Lower lobe of right lung (tissue), 2 donors: Measurements from ENCODE around the gene ZFP91. TPM values are rescaled to one million over a fixed set of nuclear protein-coding genes. Genes with fewer than 3 reads are reported as not detected.

ENCODE experiments used
- ATAC-seq, 2 donors: fragments of 200-7000 bp; cut with Tn5 transposase; one replicate each; pipeline ENCODE4 v1.9.1; 2020 to 2022; ENCODE audit warnings: mild to moderate bottlenecking in 2 of 2, moderate library complexity in 2 of 2
- DNase-seq: peaks from one replicate; pipeline ENCODE4 v3.0.0-alpha.2; 2020
- H3K27ac ChIP-seq: fragments of 200-600 bp; one replicate; pipeline ENCODE4 v1.8.0; 2022
- H3K27me3 ChIP-seq: fragments of 200-600 bp; one replicate; pipeline ENCODE4 v1.8.0; 2022; ENCODE audit warnings: low read depth
- H3K36me3 ChIP-seq: fragments of 200-600 bp; one replicate; pipeline ENCODE4 v1.8.0; 2022; ENCODE audit warnings: mild to moderate bottlenecking
- H3K4me1 ChIP-seq: fragments of 200-600 bp; one replicate; pipeline ENCODE4 v1.8.0; 2022
- H3K4me3 ChIP-seq: fragments of 200-600 bp; one replicate; pipeline ENCODE4 v1.8.0; 2022; ENCODE audit warnings: mild to moderate bottlenecking
- H3K9me3 ChIP-seq: fragments of 200-600 bp; one replicate; pipeline ENCODE4 v1.8.0; 2022
- CTCF ChIP-seq: fragments of 200-600 bp; IDR thresholded peaks from one replicate; pipeline ENCODE4 v1.8.0; 2022; ENCODE audit warnings: antibody characterized with exemption, mild to moderate bottlenecking
- intact Hi-C: fragments of 100-400 bp; cut with DNase I; formaldehyde crosslinking; loops from one replicate; pipeline ENCODE4 v1.11.0; 2022
- total RNA-seq: library from RNA; stranded (reverse); fragmentation: NEBNext Ultra II Directional; extraction: Animal tissue kit (Norgen Biotek cat#: 25700); gene quantifications from one replicate; pipeline ENCODE4 v1.2.1, GENCODE V29; 2021
- donor health status: DM: no; HTN: yes; CAD: no; lungs with severe emphysema.

The ZFP91 gene
- total RNA-seq, 1 donor from 2014 or later: 44.5 TPM

DNA sequence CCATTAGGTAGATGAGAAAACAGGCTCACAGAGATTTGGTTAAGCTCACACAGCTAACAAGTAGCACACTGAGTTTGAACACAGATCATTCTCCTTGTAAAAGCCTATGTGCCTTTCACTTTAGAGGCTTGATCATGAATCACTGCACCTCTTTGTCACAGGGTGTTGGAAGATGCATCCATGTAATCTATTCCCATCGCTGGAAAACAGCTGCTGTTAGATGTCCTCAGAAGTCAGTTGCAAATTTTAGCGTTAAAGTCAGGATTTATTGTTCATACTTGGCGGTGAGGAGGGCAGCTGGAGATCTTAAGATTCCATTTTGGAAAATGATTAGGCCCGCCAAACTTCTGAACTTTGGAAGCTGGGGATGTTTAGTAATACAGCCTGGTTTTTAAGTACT is 46.2 kb downstream of the ZFP91 start:
- ATAC-seq (no peak), DNase-seq (no peak)
- TF ChIP-seq CTCF: no peak
- no peak overlapping the region for H3K27ac ChIP-seq
- no peaks in the 10 kb centered on the region for H3K27me3 ChIP-seq
- intact Hi-C loops: no loop called here
- no peaks in the 10 kb centered on the region for H3K9me3 ChIP-seq
- H3K36me3 ChIP-seq: peaks cover 57% of the 10 kb centered on the region
- no peak overlapping the region for H3K4me3 ChIP-seq
- H3K4me1 ChIP-seq: peaks cover 11% of the 10 kb centered on the region

DNA sequence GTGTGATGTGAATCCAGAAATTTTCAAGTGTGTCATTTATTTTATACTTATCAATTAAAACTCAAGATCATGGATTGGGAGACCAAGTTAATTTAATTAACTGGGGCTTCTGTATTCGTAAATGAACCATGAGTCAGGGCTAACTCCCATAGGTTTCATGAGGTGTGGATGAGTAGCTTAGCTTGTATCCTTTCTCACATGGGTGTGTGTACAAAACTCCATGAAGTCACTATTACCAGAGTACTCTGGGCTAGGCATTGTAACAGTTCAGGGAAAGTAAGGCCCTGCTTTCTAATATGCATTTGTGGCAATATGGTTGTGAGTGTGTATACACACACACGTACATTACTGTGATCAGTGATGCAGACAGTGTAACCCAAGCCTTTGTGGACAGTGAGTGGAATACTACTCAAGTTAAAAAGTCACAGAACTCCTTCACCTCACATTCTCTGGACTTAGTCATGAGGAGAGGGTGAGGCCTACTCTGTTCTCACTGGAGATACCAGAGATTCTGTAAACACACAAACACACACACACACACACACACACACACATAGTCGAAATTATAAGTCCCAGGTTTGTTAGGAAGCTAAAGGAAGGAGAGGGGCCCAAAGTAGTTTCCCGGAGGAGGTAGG is 47.1 kb downstream of the ZFP91 start:
- no peak overlapping the region for H3K27ac ChIP-seq
- peaks cover 48% of the 10 kb centered on the region for H3K36me3 ChIP-seq
- no peaks in the 10 kb centered on the region for H3K9me3 ChIP-seq
- H3K27me3 ChIP-seq: no peaks in the 10 kb centered on the region
- no peak for TF ChIP-seq CTCF
- no peak for ATAC-seq
- H3K4me3 ChIP-seq: no peak overlapping the region
- intact Hi-C loops: no loop called here
- DNase-seq: no peak
- peaks cover 11% of the 10 kb centered on the region for H3K4me1 ChIP-seq

- no peak for DNase-seq
- no peak for TF ChIP-seq CTCF
- H3K4me1 ChIP-seq: peaks cover 11% of the 10 kb centered on the region
- H3K9me3 ChIP-seq: no peaks in the 10 kb centered on the region
- H3K27ac ChIP-seq: no peak overlapping the region
- ATAC-seq: no peak
- H3K27me3 ChIP-seq: no peaks in the 10 kb centered on the region
- peaks cover 37% of the 10 kb centered on the region for H3K36me3 ChIP-seq
- no peak overlapping the region for H3K4me3 ChIP-seq
- intact Hi-C loops: no loop called here
These were observed 48.1 kb downstream of the ZFP91 start for GRCh38 chr11:58626934-58627483.

- H3K36me3 ChIP-seq: peaks cover 27% of the 10 kb centered on the region
- H3K27me3 ChIP-seq: no peaks in the 10 kb centered on the region
- peaks cover 11% of the 10 kb centered on the region for H3K4me1 ChIP-seq
- ATAC-seq (no peak), DNase-seq (no peak)
- no peaks in the 10 kb centered on the region for H3K9me3 ChIP-seq
- no peak overlapping the region for H3K4me3 ChIP-seq
- no peak overlapping the region for H3K27ac ChIP-seq
- no peak for TF ChIP-seq CTCF
- intact Hi-C loops: no loop called here
These were observed 49.6 kb downstream of the ZFP91 start for GRCh38 chr11:58628446-58628845.

DNA sequence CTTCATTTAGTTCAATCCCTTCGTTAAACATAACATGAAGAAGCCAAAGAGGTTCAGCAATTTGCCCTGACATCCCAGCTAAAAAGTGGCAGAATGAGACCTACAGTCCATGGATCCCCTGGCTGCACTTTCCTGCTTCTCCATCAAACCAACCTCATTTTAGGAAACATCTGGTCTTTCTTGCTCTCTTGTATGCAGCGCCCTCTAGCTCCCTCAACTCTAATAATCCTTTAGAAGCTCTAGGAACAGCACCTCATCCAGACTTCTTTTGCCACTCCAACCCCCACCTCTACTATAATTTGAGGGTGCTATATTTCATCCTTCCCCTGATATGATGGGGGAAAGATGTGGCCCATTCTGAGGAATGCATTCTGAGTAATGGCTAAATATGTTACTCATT is 51.0 kb downstream of the ZFP91 start:
- H3K27ac ChIP-seq: no peak overlapping the region
- intact Hi-C loops: no loop called here
- peaks cover 13% of the 10 kb centered on the region for H3K36me3 ChIP-seq
- no peak overlapping the region for H3K4me3 ChIP-seq
- TF ChIP-seq CTCF: peak; percentile 43
- ATAC-seq (no peak), DNase-seq (no peak)
- H3K9me3 ChIP-seq: no peaks in the 10 kb centered on the region
- no peaks in the 10 kb centered on the region for H3K27me3 ChIP-seq
- peaks cover 11% of the 10 kb centered on the region for H3K4me1 ChIP-seq
